ENCODE results near the gene SMAD9.
"Not testable (repeated sequence)": the region's sequence is repeated elsewhere in the genome, so short reads cannot be mapped to it uniquely, and the experiment has no call there.

GRCh38 chr13:36883392-36883791 lies 36.6 kb downstream of the SMAD9 start:
- not testable (repeated sequence) for TF ChIP-seq CTCF, POLR2A (IDR thresholded peaks at IDR 0.05)

Measured in esophagus squamous epithelium (tissue), 4 donors.